Thyroid gland (tissue), 4 donors: ENCODE data around the gene PARD6B. TPM values are rescaled to one million over a fixed set of nuclear protein-coding genes. Genes with fewer than 3 reads are reported as not detected.

ENCODE experiments used
- DNase-seq, 2 donors: peaks; one replicate each; pipeline ENCODE4 v3.0.0-alpha.2; 2019
- H3K27ac ChIP-seq, 3 donors: fragments of 200-600 bp; sonication (generic); 1 replicate in 2 of 3; 2 replicates in 1 of 3; pipeline ENCODE4 v1.5.1; 2016 to 2019; ENCODE audit warnings: mild to moderate bottlenecking in 1 of 3, moderate library complexity in 1 of 3
- H3K27me3 ChIP-seq: fragments of 200-600 bp; sonication (generic); one replicate; pipeline ENCODE4 v1.5.1; 2019
- H3K36me3 ChIP-seq, 2 donors: fragments of 200-600 bp; sonication (generic); one replicate each; pipeline ENCODE4 v1.5.1; 2016 to 2019
- H3K4me1 ChIP-seq, 2 donors: fragments of 200-600 bp; sonication (generic); one replicate each; pipeline ENCODE4 v1.5.1; 2017 to 2019
- H3K4me3 ChIP-seq, 3 donors: fragments of 200-600 bp; sonication (generic); replicated peaks in 1 of 3; 1 replicate in 2 of 3; 2 replicates in 1 of 3; pipeline ENCODE4 v1.5.1; 2016; ENCODE audit warnings: mild to moderate bottlenecking in 1 of 3
- H3K9me3 ChIP-seq: fragments of 200-600 bp; sonication (generic); one replicate; pipeline ENCODE4 v1.5.1; 2017
- POLR2A ChIP-seq, 2 donors: fragments of 450-650 bp; IDR thresholded peaks; one replicate each; pipeline ENCODE4 v1.6.1; 2017; ENCODE audit warnings: antibody characterized with exemption in 2 of 2, mild to moderate bottlenecking in 2 of 2, moderate library complexity in 1 of 2
- WGBS, 2 donors: methylation state at CpG; one replicate each; pipeline ENCODE4 v1.1.5; 2017; 5-methylcytosine and 5-hydroxymethylcytosine counted together
- intact Hi-C: fragments of 100-400 bp; cut with DNase I; formaldehyde crosslinking; loops from one replicate; pipeline ENCODE4 v1.15.1; 2023
- total RNA-seq, 4 donors: library from RNA; depleted of rRNA; stranded (reverse); fragments of >200 nt; gene quantifications; one replicate each; pipeline ENCODE4 v1.2.3, GENCODE V29; 2016
- TF ChIP-seq, protein P1 (sequence below), 6 experiments: fragments of 200-600 bp in 3 of 6; fragments of 450-650 bp in 3 of 6; sonication (generic) in 3 of 6; IDR thresholded peaks; one replicate each; pipeline ENCODE4 v1.5.1; 2016 to 2019; ENCODE audit warnings: antibody characterized with exemption in 6 of 6, mild to moderate bottlenecking in 2 of 6, inconsistent platforms in 1 of 6, moderate library complexity in 1 of 6

The PARD6B gene
- total RNA-seq, 4 donors from 2014 or later = 14.3 to 18.1 (median 17.7) TPM

DNA sequence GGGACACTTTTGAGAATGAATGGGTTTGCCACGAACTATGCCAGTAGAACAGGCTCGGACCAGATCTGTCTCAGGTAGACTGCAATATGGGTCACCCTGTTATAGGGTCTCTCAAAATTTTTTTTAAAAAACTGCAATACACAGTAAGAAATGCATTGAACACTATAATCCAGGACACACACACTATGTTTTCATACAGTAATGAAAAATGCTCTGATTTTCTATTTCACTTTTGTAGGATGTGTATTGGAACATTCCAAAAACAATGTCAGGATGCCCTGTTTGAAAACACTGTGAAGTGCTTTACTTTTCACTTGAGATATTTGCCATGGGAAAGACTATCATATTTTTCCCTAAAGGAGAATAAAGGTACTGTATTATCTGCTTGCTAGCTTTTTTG lies 25.1 kb downstream of the PARD6B start:
- intact Hi-C loops = no loop called here
- no peaks in the 10 kb centered on the region for H3K27me3 ChIP-seq
- H3K27ac ChIP-seq = no peak overlapping the region
- H3K4me1 ChIP-seq = peaks cover 4 to 8% of the 10 kb centered on the region in 2 donors
- no peaks in the 10 kb centered on the region for H3K9me3 ChIP-seq
- TF ChIP-seq POLR2A (IDR thresholded peaks at IDR 0.05) = no peak
- TF ChIP-seq, protein P1, sequence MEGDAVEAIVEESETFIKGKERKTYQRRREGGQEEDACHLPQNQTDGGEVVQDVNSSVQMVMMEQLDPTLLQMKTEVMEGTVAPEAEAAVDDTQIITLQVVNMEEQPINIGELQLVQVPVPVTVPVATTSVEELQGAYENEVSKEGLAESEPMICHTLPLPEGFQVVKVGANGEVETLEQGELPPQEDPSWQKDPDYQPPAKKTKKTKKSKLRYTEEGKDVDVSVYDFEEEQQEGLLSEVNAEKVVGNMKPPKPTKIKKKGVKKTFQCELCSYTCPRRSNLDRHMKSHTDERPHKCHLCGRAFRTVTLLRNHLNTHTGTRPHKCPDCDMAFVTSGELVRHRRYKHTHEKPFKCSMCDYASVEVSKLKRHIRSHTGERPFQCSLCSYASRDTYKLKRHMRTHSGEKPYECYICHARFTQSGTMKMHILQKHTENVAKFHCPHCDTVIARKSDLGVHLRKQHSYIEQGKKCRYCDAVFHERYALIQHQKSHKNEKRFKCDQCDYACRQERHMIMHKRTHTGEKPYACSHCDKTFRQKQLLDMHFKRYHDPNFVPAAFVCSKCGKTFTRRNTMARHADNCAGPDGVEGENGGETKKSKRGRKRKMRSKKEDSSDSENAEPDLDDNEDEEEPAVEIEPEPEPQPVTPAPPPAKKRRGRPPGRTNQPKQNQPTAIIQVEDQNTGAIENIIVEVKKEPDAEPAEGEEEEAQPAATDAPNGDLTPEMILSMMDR (IDR thresholded peaks at IDR 0.05) = no peak
- WGBS, 2 donors = 83 to 87% methylated on average over 2 of the region's 2 CpGs
- H3K36me3 ChIP-seq = no peaks in the 10 kb centered on the region
- no peak for DNase-seq
- no peak overlapping the region for H3K4me3 ChIP-seq

DNA sequence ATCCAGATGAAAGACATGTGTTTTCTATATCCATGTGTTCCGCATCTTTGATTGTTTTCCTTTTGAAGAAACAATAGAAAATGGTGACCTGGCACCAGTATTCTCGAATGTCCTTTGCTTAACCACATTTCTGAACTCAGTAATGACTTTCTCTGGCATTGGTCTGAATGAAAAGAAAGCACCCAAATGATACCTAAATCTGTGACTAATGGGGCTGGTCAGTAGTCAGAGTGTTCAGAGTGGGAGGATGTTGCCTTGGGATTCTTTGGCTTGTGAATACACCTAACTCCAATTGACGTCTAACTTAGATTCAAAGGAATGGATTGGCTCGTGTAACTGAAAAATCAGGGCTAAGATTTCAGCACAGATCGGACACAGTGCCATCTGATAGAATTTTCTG lies 27.1 kb downstream of the PARD6B start:
- WGBS, 2 donors = 87 to 88% methylated on average over 5 of the region's 5 CpGs
- intact Hi-C loops = no loop called here
- Histone ChIP-seq H3K4me1 (peaks cover 18 to 28% of the 10 kb centered on the region in 2 donors), H3K27ac (no peak overlapping the region), H3K36me3 (no peaks in the 10 kb centered on the region), H3K9me3 (no peaks in the 10 kb centered on the region), H3K4me3 (no peak overlapping the region), H3K27me3 (no peaks in the 10 kb centered on the region)
- TF ChIP-seq, protein P1 (IDR thresholded peaks at IDR 0.05) = no peak
- TF ChIP-seq POLR2A (IDR thresholded peaks at IDR 0.05) = no peak
- DNase-seq = no peak

DNA sequence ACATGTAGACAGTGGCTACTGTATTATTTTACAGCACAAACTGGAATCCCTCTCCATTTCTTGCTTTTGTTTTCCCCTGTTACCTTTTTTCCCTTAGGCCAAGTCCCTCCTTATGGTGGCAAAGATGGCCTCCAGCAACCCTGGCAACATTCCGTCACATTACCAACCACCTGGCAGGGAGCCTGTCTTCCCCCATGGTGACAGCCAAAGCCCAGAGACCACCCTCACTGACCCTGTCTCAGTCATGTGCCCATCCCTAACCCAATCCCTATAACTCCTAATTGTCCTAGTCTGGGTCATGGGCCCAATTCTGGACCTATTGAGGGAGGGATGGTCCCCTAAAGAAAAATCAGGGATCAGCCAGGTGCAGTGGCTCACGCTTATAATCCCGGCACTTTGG lies 27.6 kb downstream of the PARD6B start:
- Histone ChIP-seq H3K9me3 (no peaks in the 10 kb centered on the region), H3K27me3 (no peaks in the 10 kb centered on the region), H3K27ac (no peak overlapping the region), H3K4me1 (peaks cover 19 to 30% of the 10 kb centered on the region in 2 donors), H3K4me3 (no peak overlapping the region), H3K36me3 (no peaks in the 10 kb centered on the region)
- intact Hi-C loops = no loop called here
- TF ChIP-seq, protein P1 (IDR thresholded peaks at IDR 0.05) = no peak
- no peak for DNase-seq
- 98 to 99% methylated on average over 3 of the region's 3 CpGs for WGBS, 2 donors

DNA sequence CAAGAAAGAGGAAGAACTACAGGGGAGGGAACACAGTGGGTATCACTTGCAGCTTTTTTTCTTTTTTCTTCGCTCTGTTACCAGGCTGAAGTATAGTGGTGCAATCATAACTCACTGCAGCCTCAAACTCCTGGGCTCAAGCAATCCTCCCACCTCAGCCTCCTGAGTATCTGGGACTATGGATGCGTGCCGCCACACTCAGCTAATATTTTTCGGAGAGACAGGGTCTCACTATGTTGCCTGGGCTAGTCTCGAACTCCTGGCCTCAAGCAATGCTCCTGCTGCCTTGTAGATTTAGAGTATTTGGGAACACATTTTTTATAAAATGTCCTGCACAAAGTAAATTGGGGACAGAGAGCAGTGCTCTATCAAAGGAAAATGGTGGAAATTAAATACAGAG lies 28.3 kb downstream of the PARD6B start:
- no peak for DNase-seq
- Histone ChIP-seq H3K27me3 (no peaks in the 10 kb centered on the region), H3K4me3 (no peak overlapping the region), H3K36me3 (no peaks in the 10 kb centered on the region), H3K9me3 (no peaks in the 10 kb centered on the region), H3K4me1 (peaks cover 19 to 30% of the 10 kb centered on the region in 2 donors), H3K27ac (no peak overlapping the region)
- WGBS, 2 donors = 86 to 88% methylated on average over 5 of the region's 5 CpGs
- no peak for TF ChIP-seq POLR2A (IDR thresholded peaks at IDR 0.05)
- TF ChIP-seq, protein P1 (IDR thresholded peaks at IDR 0.05) = no peak
- intact Hi-C loops = no loop called here

DNA sequence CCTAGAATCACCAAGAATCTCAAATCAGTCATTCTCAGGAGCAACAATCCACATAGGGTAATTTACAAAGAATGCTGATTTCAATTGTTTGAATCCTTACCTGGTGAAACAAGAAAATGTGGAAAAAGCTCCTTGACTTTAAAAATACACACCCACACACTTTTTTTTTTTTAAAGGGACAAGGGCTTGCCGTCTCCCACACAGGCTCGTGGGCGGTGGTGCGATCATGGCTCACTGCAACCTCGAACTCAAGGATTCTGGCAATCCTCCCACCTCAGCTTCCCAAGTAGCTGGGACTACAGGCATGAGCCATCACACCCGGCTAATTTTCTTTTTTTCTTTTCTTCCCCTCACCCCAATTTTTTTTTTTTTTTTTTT lies 30.7 kb downstream of the PARD6B start:
- 27 to 34% methylated on average over 6 of the region's 6 CpGs for WGBS, 2 donors
- H3K9me3 ChIP-seq = no peaks in the 10 kb centered on the region
- DNase-seq = peak; percentile 73 to 82
- H3K36me3 ChIP-seq = no peaks in the 10 kb centered on the region
- H3K4me3 ChIP-seq = no peak overlapping the region
- peak overlapping the region; percentile 79 to 83 (median 79) for H3K27ac ChIP-seq
- H3K27me3 ChIP-seq = no peaks in the 10 kb centered on the region
- H3K4me1 ChIP-seq = peaks cover 19 to 30% of the 10 kb centered on the region in 2 donors
- intact Hi-C loops = no loop called here
- TF ChIP-seq, protein P1 (IDR thresholded peaks at IDR 0.05) = no peak
